ENCODE measurements around the gene BMPR2.
"Not testable (repeated sequence)": the region's sequence is repeated elsewhere in the genome, so short reads cannot be mapped to it uniquely, and the experiment has no call there.

BMPR2 gene

DNA sequence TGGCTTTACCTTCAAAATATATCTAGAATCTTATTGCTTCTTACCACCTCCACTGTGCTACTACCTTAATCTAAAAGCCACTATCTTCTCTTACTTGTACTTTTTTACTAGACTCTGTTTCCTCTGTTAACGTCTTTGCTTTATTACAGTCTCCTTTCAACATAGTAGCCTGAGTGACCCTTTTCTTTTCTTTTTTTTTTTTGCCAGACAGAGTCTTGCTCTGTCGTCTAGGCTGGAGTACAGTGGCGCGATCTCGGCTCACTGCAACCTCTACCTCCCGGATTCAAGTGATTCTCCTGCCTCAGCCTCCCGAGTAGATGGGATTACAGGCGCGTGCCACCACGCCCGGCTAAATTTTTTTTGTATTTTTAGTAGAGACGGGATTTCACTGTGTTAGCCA lies 10.4 kb downstream of the BMPR2 start:
- not testable (repeated sequence) for DNase-seq

DNA sequence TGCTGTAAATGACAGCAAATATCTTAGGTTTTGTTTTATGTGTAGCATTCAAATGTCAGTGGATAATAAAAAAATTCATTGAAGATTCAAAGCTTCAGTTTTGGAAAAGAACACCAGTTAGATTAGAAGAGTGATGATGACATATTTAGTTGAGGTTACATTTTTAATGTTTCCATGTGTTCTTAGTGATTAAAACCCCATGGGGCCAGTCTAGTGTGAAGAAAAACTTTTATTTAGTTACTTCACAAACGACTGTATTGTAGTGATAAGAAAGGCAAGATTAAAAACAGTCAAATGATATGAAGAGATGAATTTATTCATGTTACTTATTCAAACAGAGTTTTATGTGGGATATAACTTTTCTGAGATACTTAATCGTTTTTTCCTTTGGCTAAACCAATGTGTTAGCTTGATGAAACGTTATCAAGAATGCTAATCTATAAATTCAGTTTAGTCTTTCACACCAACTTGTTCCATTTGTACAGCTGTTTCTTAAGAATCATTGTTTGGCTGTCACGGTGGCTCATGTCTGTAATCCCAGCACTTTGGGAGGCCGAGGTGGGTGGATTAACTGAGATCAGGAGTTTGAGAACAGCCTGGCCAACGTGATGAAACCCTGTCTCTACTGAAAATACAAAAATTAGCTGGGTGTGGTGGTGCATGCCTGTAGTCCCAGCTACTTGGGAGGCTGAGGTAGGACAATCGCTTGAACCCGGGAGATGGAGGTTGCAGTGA lies 11.6 kb downstream of the BMPR2 start:
- no peak for DNase-seq

DNA sequence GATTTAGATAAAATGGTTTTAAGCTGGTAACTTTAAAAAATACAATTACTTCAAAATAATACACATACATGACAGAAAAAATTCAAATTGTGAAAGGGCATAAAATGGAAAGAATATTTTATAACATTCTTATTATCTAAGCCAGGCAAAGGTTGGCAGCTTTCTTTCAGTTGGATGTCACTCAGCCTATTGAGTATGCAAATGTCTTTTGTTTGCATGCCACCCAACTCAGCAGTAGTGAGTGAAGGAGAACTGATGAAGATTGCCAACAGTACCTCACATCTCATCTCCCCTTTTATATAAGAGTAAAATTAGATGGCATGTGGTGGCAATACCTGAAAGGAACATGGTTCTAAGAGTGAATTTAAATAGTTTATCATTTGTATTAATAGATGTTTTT lies 24.8 kb downstream of the BMPR2 start:
- no peak for DNase-seq

DNA sequence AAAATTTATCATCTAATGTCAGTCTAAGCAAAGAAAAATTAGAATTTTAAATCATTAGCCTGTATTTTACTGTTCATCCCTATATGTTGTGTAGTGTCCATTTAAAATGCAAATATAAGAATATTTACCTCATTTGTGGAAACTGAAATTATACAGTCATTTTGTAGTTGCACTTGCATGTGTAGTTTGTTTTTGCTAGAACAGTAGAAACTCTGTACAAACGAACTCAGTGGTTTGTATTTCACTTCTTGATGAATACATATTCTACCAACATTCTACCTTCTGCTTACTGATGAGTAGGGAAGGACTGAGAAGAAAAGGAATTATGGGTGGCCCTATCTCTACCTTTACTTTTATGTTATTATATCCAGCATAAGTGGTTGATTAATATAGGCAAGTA lies 29.7 kb downstream of the BMPR2 start:
- DNase-seq = no peak

DNA sequence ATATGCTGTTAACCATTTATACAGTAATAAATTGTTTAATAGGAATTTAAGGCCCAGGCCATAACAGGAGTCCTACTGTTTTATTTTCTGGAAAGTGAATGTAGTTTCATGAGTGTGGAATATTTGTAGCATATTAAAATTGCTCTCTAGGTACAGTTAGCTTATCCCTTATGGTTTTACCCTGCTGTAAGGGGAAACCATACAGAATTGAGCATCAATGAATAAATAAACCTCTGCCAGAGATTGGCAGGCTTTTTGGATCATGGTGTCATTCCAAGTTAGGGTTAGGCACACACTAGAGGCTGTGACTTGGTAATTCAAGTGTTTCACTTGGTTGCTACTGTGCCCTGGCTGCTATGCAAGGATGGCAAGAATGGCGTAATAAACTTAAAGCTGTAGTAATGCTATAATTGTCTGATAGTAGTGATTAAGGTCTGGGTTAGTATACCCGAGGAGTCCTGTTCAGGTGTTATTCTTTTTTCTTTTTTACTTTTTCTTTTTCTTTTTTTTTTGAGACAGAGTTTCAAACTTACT lies 30.4 kb downstream of the BMPR2 start:
- DNase-seq = no peak

DNA sequence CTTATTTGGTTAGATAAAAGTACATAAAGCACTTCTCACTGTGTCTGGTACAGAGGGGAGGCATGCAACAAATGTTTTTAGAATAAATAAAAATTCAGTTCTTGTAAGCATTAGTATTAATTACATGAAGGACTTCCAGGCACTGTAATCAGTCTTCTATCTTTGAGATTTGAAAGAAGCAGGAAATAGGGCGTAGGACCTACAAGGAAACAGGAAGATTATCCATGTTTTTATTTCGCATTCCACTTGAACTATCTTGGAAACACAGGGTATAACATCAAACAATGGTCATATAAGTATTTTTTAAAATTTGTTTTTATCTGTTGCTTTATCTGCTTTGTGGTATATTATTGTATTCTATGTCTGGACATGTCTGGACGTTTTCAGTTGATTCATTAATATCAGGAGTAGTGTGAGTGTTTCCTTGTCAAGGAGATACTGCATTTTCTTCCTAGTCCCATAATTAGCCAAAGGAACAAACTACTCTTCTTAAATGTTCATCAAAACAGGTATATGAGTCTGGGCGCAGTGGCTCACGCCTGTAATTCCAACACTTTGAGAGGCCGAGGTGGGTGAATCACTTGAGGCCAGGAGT lies 32.5 kb downstream of the BMPR2 start:
- DNase-seq = no peak

DNA sequence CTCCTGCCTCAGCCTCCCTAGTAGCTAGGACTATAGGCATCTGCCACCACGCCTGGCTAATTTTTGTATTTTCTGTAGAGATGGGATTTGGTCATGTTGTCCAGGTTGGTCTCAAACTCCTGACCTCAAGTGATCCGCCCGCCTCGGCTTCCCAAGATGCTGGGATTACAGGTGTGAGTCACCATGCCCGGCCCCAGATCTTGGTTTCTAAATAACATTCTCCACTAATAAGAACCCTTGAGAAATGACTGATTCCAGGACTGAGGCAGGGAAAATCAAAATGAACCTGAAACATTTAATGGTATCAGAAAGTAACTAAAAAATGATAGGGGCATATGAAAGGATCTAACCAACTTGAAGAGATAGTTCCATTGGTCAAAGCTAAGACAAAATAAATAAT lies 34.0 kb downstream of the BMPR2 start:
- no peak for DNase-seq

DNA sequence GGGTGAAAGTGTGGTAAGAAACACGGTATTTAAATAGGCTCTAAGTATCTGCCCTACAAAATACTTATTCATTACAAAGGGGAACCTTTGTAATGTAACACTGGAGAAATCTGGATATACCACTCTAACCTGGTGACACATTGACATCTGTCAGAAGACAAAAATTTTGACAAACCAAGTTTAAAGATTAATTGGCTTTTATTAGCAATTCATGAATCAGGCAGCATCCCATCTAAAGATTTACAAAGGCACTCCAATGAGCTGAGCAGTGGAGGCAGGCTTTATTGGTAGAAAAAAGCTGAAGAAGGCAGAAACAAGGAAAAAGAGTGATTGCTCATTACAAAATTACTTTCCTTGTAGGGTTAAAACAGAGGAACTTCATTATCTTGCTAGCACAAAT lies 35.0 kb downstream of the BMPR2 start:
- no peak for DNase-seq

DNA sequence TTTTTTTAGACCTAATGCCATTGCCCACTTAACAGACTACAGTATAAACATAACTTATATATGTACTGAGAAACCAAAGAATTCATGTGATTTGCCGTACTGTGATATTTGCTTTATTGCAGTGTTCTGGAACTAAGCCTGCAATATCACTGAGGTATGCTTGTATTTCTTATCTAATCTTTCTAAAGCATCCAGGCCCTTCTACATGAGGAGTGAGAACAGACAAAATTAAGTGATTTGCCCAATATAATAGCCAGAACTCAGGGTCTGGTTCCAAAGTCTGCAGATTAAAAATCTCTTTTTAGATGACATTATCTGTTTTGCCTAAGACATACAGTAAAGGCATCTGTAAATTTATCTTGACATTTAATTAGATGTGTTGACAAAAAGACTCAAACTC lies 41.9 kb downstream of the BMPR2 start:
- DNase-seq = no peak

DNA sequence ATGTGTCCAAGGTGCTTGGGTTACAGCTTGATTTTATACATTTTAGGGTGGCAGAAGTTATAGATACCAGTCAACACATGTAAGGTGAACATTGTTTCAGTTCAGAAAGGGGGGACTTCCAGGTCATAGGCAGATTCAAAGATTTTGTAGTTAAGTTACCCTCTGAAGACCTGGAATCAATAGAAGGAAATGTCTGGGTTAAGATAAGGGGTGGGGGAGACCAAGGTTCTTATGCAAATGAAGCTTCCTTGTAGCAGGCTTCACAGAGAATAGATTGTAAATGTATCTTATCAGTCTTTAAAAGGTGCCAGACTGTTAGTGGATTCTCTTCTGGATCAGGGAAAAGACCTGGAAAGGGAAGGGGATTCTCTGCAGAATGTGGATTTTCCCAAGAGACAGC lies 42.4 kb downstream of the BMPR2 start:
- DNase-seq = no peak

DNA sequence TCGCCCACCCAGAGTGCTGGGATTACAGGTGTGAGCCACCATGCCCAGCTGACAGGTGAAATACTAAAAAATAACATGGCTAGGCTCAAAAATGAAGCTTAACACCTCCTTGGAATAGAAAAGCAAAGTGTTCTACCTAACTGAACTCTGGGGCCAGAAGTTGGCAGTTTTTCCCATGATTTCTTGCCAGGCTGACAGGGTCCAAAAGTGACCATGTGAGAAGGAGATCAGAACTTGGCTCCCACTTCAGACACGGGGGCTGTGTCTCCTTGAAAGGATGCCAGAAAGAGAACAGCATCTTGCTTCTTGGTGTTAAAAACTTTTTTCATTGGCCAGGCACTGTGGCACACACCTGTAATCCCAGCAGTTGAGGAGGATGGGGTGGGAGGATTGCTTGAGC lies 47.0 kb downstream of the BMPR2 start:
- DNase-seq = no peak

DNA sequence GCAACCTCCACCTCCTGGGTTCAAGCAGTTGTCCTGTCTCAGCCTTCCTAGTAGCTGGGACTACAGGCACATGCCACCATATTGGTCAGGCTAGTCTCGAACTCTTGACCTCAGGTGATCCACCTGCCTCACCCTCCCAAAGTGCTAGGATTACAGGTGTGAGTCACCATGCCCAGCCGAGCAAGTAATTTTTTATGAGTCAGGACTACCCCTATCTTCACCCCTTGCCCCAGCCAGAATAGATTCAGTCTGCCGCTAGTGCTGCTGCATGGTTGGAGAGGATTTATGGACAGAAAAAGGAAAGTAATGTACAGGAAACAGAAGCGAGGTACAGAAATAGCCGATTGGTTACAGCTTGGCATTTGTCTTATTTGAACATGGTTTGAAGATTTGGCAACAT lies 48.9 kb downstream of the BMPR2 start:
- DNase-seq = no peak

DNA sequence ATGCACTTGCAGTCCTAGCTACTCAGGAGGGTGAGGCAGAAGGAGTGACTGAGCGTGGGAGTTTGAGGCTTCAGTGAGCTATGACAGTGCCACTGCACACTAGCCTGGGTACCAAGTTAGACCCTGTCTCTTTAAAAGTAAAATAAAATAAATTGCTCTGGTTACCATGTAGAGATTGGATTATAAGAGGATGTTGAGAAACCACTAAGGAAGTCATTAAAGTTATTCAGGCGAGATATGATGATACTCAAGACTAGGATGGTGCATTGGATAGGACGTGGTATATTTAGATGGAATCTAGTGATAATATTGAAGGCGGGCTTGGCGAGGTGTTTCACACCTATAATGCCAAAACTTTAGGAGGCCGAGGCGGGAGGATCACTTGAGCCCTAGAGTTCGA lies 50.6 kb downstream of the BMPR2 start:
- no peak for DNase-seq

DNA sequence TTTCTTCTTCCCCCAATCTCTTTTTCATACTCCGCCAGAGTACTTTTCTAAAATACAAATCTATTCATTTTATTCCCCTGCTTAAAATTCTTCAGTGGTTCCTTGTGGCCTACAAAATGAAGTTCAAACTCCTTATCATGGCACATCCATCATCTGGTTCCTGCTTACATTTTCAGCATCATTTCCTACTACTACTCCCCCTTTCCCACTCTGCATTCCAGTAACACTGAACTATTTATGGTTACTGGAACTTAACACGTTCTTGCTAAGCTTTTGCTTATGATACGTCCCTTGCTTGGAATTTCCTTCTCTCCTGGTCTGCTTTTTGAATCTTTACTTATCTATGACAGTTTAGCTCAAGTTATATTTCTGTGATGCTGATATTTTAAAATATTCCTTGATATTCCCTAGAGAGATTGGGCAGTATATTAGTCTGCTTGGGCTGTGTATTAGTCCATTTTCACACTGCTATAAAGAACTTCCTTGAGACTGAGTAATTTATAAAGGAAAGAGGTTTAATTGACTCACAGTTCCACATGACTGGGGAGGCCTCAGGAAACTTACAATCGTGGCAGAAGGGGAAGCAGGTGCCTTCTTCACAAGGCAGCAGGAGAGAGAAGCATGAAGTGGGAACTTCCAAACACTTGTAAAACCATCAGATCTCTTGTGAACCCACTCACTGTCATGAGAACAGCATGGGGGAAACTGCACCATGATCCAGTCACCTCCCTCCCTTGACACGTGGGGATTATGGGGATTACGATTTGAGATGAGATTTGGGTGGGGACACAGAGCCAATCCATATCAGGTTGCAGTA lies 53.2 kb downstream of the BMPR2 start:
- no peak for DNase-seq

DNA sequence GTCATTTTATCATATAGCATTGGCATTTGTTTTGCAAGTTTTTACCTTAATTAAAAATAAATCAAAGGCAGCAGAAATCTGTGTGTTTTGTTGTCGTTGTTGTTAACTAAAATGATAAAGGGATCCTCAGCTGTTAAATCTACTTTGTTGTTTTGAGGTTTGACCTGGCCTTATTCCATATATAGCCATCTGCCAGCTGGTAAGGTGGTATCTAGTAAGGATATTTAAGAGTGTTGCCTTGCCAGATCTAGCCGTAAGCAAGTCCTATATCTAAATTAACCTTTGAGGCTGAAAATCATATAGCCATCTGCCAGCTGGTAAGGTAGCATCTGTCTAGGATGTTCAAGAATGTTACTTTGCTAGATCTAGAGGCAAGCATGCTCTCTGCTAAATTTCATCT lies 56.6 kb downstream of the BMPR2 start:
- no peak for DNase-seq

DNA sequence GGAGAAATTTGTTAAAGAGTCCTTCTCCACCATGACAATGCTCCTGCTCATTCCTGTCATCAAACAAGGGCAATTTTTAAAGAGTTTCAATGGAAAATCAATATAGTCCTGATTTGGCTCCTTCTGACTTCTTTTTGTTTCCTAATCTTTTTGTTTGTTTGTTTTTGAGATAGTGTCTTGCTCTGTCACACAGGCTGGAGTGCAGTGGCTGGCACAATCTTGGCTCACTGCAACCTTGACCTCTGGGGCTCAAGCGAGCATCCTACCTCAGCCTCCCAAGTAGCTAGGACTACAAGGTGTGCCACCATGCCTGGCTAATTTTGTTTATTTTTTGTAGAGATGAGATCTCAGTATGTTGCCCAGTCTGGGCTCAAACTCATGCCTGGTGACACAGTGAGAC lies 58.3 kb downstream of the BMPR2 start:
- no peak for DNase-seq

DNA sequence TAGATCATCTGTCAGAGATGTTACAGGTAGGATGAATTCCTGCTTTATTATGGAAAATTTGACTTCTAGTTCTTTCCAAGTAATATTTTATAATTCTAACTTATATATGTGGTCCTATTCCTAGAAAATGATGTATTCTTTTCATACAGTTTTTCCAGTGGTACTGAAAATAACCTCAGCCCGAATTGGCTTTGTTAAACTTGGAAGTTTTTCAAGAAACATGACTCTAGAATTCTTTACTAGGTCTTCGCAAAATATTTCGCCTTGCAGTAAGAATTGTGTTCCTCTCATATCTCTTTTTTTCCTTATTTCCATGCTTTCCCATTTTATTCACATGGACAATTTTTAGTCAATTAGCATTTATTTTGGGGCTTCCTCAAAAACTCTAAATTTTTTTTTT lies 60.5 kb downstream of the BMPR2 start:
- DNase-seq = no peak

DNA sequence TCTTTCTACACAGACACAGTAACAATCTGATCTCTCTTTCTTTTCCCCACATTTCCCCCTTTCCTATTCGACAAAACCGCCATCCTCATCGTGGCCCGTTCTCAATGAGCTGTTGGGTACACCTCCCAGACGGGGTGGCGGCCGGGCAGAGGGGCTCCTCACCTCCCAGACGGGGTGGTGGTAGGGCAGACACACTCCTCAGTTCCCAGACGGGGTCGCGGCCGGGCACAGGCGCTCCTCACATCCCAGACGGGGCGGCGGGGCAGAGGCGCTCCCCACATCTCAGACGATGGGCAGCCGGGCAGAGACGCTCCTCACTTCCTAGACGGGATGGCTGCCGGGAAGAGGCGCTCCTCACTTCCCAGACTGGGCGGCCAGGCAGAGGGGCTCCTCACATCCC lies 64.0 kb downstream of the BMPR2 start:
- not testable (repeated sequence) for DNase-seq

DNA sequence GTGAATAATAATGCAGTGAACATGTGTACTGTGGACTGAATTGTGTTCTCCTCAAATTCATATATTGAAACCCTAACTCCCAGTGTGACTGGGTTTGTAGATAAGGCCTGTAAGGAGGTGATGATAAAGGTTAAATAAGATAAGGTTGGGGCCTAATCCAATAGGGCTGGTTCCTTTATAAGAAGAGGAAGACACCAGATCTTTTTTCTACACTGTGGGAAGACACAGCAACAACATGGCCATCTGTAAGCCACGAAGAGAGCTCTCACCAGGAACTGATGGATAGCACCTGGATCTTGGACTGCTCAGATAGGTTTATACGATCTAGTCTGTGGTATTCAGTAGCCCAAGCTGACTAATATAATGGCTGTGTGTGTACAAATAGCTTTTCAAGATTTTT lies 66.8 kb downstream of the BMPR2 start:
- no peak for DNase-seq

DNA sequence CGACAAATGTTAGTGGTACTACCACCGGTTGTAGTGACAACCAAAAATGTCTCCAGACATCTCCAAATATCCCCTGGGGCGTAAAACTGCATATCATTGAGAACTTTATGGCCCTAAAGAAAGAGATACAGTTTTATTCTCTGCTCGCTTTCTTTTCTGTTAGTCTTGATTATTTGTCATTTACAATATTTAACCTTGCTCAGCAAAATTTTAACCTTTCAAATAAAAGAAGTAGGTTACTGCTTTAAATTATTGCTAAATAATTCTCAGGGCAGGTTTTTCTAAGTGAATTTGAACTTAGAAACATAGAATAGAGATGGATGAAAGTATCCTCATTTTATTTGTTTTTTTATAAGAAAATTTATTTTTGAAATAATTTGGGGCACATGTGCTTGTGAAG lies 67.9 kb downstream of the BMPR2 start:
- DNase-seq = no peak

DNA sequence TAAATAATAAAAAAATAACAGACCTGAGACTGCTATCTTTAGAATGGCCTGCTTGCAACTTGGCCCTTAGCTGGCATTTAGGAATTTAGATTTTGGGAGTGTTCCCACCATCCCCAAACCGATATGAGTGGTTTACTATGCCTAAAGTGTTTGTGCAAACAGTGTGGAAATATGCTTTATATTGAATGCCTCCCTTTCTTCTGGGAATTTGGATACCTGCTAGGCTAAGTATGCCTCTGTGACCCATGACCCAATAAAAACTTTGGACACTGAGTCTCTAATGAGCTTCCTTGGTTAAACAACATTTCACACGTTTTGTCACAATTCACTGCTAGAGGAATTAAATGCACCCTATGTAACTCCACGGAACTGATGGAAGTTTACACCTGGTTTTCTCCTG lies 73.2 kb downstream of the BMPR2 start:
- DNase-seq = no peak

DNA sequence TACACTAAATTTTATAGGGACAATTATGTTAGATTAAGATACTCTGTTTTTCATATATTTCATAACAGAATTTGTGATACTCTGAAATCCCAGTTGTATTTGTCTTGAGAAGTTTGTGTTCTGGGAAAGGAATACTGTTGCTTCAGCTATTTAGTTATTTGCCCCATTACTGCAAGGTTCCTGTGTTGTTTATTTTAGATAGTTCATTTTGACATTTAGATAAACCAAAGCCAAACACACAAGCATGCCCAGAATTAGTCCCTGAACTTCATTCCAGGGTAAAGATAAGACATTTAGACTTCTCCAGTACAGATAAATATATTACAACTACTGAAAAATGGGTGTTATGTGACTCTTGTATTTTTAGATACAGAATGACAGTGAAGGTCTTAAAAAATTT lies 74.7 kb downstream of the BMPR2 start:
- no peak for DNase-seq

DNA sequence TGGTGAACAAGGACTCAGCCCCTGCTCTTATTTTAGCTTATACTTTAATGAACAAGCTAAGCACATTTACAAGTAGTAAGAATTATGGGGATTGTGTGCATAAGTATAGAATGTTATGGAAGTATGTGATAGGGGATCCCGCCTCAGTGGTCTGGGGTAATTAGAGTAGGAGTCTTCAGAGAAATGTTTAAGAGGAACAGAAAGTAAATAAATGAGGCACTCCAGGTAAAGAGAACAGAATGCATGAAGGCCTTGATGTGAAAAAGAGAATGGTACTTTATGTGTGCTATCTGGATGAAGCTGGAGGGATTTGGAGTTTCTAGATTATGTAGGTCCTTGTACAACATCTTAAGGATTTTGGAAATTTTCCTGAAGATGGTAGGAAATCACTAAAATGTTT lies 76.6 kb downstream of the BMPR2 start:
- no peak for DNase-seq

DNA sequence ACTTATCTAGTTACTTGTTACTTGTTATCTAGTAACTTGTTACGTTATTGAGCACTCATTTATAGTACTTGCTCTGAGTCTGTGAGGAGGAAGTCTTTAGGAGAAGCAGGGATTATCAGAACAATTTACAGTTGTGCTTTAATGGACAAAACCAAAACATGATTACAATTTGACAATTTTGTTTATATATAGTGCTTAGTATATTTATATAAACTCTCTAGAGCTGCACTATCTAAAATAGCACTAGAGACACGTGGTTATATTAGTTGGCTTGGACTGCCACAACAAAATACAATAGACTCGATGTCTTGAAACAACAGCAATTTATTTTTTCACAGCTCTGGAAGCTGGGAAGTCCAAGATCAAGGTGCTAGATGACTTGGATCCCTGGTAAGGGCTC lies 78.4 kb downstream of the BMPR2 start:
- no peak for DNase-seq
